Endodermal cell (in vitro differentiated cells): ENCODE data around the gene STEAP4. TPM values are rescaled to one million over a fixed set of nuclear protein-coding genes. Genes with fewer than 3 reads are reported as not detected.

Source experiments
- DNase-seq: peaks from one replicate; pipeline ENCODE4 v3.0.0-alpha.2; 2017
- H3K27ac ChIP-seq: 2 replicates; pipeline ENCODE4 v1.5.1; 2013; ENCODE audit warnings: mild to moderate bottlenecking, low read depth, low read length, moderate library complexity
- H3K27me3 ChIP-seq: 2 replicates; pipeline ENCODE4 v1.6.1; 2013; ENCODE audit warnings: mild to moderate bottlenecking, low read length, moderate library complexity; ENCODE audit not compliant: insufficient read depth, control insufficient read depth, poor library complexity, severe bottlenecking
- H3K36me3 ChIP-seq: 2 replicates; pipeline ENCODE4 v1.7.0; 2013; ENCODE audit warnings: mild to moderate bottlenecking, low read length, moderate library complexity; ENCODE audit not compliant: control insufficient read depth, insufficient read depth
- H3K4me1 ChIP-seq: one replicate; pipeline ENCODE4 v1.7.0; 2013; ENCODE audit warnings: low read length; ENCODE audit not compliant: control insufficient read depth, insufficient read depth
- H3K4me3 ChIP-seq: 2 replicates; pipeline ENCODE4 v1.5.1; 2013; ENCODE audit warnings: mild to moderate bottlenecking, low read length, moderate library complexity
- H3K9ac ChIP-seq: 2 replicates; pipeline ENCODE4 v1.6.1; 2013; ENCODE audit warnings: mild to moderate bottlenecking, low read length, moderate library complexity; ENCODE audit not compliant: poor library complexity, severe bottlenecking; ENCODE audit errors: extremely low read depth
- H3K9me3 ChIP-seq: 2 replicates; pipeline ENCODE4 v1.6.1; 2013; ENCODE audit warnings: mild to moderate bottlenecking, low read length, moderate library complexity; ENCODE audit not compliant: control insufficient read depth
- H3K27ac Mint-ChIP-seq: 2 replicates; pipeline ENCODE4 v1.8.0; 2020; ENCODE audit warnings: mixed read lengths
- H3K27me3 Mint-ChIP-seq: 2 replicates; pipeline ENCODE4 v1.8.0; 2021; ENCODE audit warnings: mild to moderate bottlenecking, mixed read lengths; ENCODE audit not compliant: insufficient read depth
- H3K36me3 Mint-ChIP-seq: 2 replicates; pipeline ENCODE4 v1.8.0; 2020; ENCODE audit warnings: low read depth, mixed read lengths
- H3K4me1 Mint-ChIP-seq: 2 replicates; pipeline ENCODE4 v1.8.0; 2020; ENCODE audit warnings: mixed read lengths
- H3K4me3 Mint-ChIP-seq: 2 replicates; pipeline ENCODE4 v1.8.0; 2020; ENCODE audit warnings: mild to moderate bottlenecking, moderate library complexity, mixed read lengths
- H3K9me3 Mint-ChIP-seq: 2 replicates; pipeline ENCODE4 v1.8.0; 2020; ENCODE audit warnings: mild to moderate bottlenecking, mixed read lengths
- CTCF ChIP-seq: fragments of 200-600 bp; sonication (generic); conservative IDR thresholded peaks from 2 replicates; pipeline ENCODE4 v1.5.0; 2021; ENCODE audit warnings: antibody characterized with exemption, mild to moderate bottlenecking
- WGBS, 2 experiments: methylation state at CpG; one replicate each; pipeline versions ENCODE4 v1.1.5 to v1.1.7; 2013; ENCODE audit warnings: missing lambda C conversion rate in 2 of 2, mixed read lengths in 1 of 2; ENCODE audit not compliant: insufficient coverage in 1 of 2, insufficient read length in 1 of 2; 5-methylcytosine and 5-hydroxymethylcytosine counted together
- total RNA-seq, 2 donors: library from RNA; stranded (reverse); fragmentation: NEBNext Ultra II Directional in 1 of 2; extraction: Animal tissue kit (Norgen Biotek cat#: 25700) in 1 of 2; gene quantifications; 2 replicates in 1 of 2; 3 replicates in 1 of 2; pipeline ENCODE4 v1.2.1, GENCODE V29; 2021

Gene STEAP4
- total RNA-seq, 2 donors from 2014 or later: not detected

GRCh38 chr7:88293866-88294265 lies 12.8 kb downstream of the STEAP4 start:
- TF ChIP-seq CTCF: no peak
- 83 to 93% methylated on average over 1 of the region's 1 CpG for WGBS, 2 experiments

GRCh38 chr7:88291398-88292173 lies 15.1 kb downstream of the STEAP4 start:
- 91 to 97% methylated on average over 3 to 10 of the region's 11 CpGs for WGBS, 2 experiments

More at GRCh38 chr7:88293866-88294265, 12.8 kb downstream of the STEAP4 start:
- Mint-ChIP-seq H3K36me3 (no peaks in the 10 kb centered on the region), H3K9me3 (no peaks in the 10 kb centered on the region), H3K27me3 (no peaks in the 10 kb centered on the region), H3K4me1 (no peaks in the 10 kb centered on the region), H3K4me3 (no peak overlapping the region), H3K27ac (no peak overlapping the region)
- H3K27me3 ChIP-seq: no peaks in the 10 kb centered on the region
- no peaks in the 10 kb centered on the region for H3K4me1 ChIP-seq
- no peaks in the 10 kb centered on the region for H3K9me3 ChIP-seq
- no peaks in the 10 kb centered on the region for H3K36me3 ChIP-seq
- H3K27ac ChIP-seq: no peak overlapping the region
- no peak overlapping the region for H3K9ac ChIP-seq
- no peak for DNase-seq
- no peak overlapping the region for H3K4me3 ChIP-seq

DNA sequence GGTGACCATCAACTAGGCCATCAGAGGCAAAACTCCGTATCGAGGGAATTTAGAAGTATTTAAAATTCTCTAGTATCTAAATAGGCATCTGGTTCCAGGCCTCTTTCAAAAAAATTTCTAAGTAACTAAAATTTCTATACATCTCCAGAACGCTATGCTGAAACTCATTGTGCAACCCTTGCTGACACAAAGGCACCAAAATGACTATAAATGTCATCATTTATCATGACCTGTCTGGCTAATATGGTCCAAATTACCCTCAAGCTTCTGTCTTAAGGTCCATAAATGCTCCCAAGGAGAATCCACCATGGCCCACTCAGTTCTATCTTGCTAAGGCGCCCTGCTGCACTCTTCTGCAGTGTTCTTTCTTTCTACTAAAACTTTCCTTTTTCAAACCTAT lies 16.2 kb downstream of the STEAP4 start:
- H3K4me3 Mint-ChIP-seq: no peak overlapping the region
- no peak overlapping the region for H3K27ac ChIP-seq
- H3K27me3 Mint-ChIP-seq: no peaks in the 10 kb centered on the region
- no peaks in the 10 kb centered on the region for H3K27me3 ChIP-seq
- no peaks in the 10 kb centered on the region for H3K36me3 ChIP-seq
- no peaks in the 10 kb centered on the region for H3K4me1 Mint-ChIP-seq
- H3K9me3 Mint-ChIP-seq: no peaks in the 10 kb centered on the region
- WGBS, 2 experiments: 80 to 97% methylated on average over 1 to 4 of the region's 4 CpGs
- no peaks in the 10 kb centered on the region for H3K4me1 ChIP-seq
- no peak for DNase-seq
- no peak for TF ChIP-seq CTCF
- no peaks in the 10 kb centered on the region for H3K36me3 Mint-ChIP-seq
- no peaks in the 10 kb centered on the region for H3K9me3 ChIP-seq
- H3K9ac ChIP-seq: no peak overlapping the region
- H3K4me3 ChIP-seq: no peak overlapping the region
- H3K27ac Mint-ChIP-seq: no peak overlapping the region

More at GRCh38 chr7:88291398-88292173, 15.1 kb downstream of the STEAP4 start:
- Mint-ChIP-seq H3K27me3 (no peaks in the 10 kb centered on the region), H3K4me1 (no peaks in the 10 kb centered on the region), H3K27ac (no peak overlapping the region), H3K36me3 (no peaks in the 10 kb centered on the region), H3K4me3 (no peak overlapping the region), H3K9me3 (no peaks in the 10 kb centered on the region)
- Histone ChIP-seq H3K27ac (no peak overlapping the region), H3K4me3 (no peak overlapping the region), H3K4me1 (no peaks in the 10 kb centered on the region), H3K9ac (no peak overlapping the region), H3K9me3 (no peaks in the 10 kb centered on the region), H3K36me3 (no peaks in the 10 kb centered on the region), H3K27me3 (no peaks in the 10 kb centered on the region)
- TF ChIP-seq CTCF: no peak
- DNase-seq: no peak
